Stomach (tissue), 4 donors: ENCODE data around the gene XG.
"Not testable (repeated sequence)": the region's sequence is repeated elsewhere in the genome, so short reads cannot be mapped to it uniquely, and the experiment has no call there.

Source experiments
- EP300 ChIP-seq: sonication (generic); formaldehyde crosslinking; IDR thresholded peaks from one replicate; pipeline ENCODE4 v1.6.1; 2017; ENCODE audit warnings: antibody characterized with exemption
- POLR2A ChIP-seq, 4 donors: fragments of 450-650 bp; IDR thresholded peaks; one replicate each; pipeline ENCODE4 v1.6.1; 2016; ENCODE audit warnings: antibody characterized with exemption in 4 of 4, control low read depth in 2 of 4, mild to moderate bottlenecking in 1 of 4, moderate library complexity in 1 of 4
- POLR2AphosphoS5 ChIP-seq, 3 donors: sonication (generic); formaldehyde crosslinking; IDR thresholded peaks; one replicate each; pipeline ENCODE4 v1.6.1; 2016; ENCODE audit warnings: antibody characterized with exemption in 3 of 3
- TF ChIP-seq, protein P1 (sequence below), 7 experiments: fragments of 450-650 bp in 4 of 7; fragments of 200-600 bp in 3 of 7; sonication (generic) in 3 of 7; IDR thresholded peaks; one replicate each; pipeline ENCODE4 v1.5.1; 2016 to 2019; ENCODE audit warnings: antibody characterized with exemption in 7 of 7, control low read depth in 2 of 7, mild to moderate bottlenecking in 1 of 7

GRCh38 chrX:2812161-2812907 is 60.5 kb downstream of the XG start:
- TF ChIP-seq, protein P1, sequence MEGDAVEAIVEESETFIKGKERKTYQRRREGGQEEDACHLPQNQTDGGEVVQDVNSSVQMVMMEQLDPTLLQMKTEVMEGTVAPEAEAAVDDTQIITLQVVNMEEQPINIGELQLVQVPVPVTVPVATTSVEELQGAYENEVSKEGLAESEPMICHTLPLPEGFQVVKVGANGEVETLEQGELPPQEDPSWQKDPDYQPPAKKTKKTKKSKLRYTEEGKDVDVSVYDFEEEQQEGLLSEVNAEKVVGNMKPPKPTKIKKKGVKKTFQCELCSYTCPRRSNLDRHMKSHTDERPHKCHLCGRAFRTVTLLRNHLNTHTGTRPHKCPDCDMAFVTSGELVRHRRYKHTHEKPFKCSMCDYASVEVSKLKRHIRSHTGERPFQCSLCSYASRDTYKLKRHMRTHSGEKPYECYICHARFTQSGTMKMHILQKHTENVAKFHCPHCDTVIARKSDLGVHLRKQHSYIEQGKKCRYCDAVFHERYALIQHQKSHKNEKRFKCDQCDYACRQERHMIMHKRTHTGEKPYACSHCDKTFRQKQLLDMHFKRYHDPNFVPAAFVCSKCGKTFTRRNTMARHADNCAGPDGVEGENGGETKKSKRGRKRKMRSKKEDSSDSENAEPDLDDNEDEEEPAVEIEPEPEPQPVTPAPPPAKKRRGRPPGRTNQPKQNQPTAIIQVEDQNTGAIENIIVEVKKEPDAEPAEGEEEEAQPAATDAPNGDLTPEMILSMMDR (IDR thresholded peaks at IDR 0.05): peak in 5 of 7 experiments; percentile 24 to 79 (median 54)
- not testable (repeated sequence) for TF ChIP-seq POLR2A (IDR thresholded peaks at IDR 0.05); EP300; POLR2AphosphoS5 (IDR thresholded peaks at IDR 0.05)
